ENCODE measurements around the gene KRT81.

KRT81 gene

DNA sequence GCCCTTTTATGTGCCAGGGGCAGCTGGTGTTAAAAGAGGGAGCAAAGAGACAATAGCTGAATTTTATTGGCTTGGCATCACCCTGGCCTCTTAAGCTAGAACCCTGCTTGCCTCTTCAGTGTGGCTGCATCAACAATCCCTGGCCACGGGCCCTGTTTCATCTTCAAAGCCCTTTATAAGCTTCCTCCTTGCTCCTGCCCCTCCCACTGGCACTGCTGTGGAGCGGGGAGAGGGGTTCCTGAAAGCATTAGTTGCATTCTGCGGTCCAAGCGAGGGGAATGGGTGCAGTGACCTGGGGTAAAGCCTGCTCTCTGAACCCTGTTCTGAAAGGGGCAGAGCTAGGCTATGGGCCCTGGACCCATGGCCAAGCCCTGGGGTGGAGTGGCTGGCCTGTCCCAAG lies 30.1 kb upstream of the KRT81 start:
- Mint-ChIP-seq H3K4me3 (no peak overlapping the region), H3K27me3 (ENCODE audit: low read depth) (peaks cover 56% of the 10 kb centered on the region), H3K4me1 (no peaks in the 10 kb centered on the region), H3K36me3 (ENCODE audit: low read depth) (no peaks in the 10 kb centered on the region), H3K9me3 (no peaks in the 10 kb centered on the region), H3K27ac (no peak overlapping the region)
- TF ChIP-seq CTCF (IDR thresholded peaks at IDR 0.05; ENCODE audit: unreplicated experiment in 3 of 3), result no peak

DNA sequence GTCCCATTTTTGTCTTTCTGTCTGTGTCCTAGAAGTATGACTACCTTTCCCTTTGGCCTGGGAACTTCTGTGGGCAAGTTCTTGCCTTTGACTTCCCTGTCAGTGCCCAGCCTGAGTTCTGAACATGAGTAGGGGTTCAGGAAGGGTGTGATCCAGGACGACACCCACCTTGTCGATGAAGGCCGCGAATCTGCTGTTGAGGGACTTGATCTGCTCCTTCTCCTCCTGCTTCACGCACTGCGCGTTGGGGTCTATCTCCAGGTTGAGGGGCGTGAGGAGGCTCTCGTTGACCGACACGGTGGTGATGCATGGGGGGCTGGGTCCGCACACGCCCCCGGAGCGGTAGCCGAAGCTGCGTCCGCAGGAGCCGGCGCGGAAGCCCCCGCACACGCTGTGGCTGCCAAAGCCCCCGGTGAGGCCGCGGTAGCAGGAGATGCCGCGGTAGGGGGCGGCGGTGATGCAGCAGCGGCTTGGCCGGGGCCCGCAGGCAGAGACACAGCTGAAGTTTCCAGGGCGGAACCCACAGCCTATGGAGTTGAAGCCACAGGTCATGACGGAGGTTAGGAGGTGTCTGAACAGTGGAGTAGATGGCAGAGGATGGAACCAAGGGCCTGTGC lies 29.6 kb upstream of the KRT81 start, which contains the start of gene KRT83:
Gene KRT83 (minus strand): TSS at position 615 of the 617 bp plus-strand sequence. CDS start 63 bp downstream, at position 552.
- H3K9me3 Mint-ChIP-seq, result no peaks in the 10 kb centered on the region
- no peaks in the 10 kb centered on the region for H3K4me1 Mint-ChIP-seq
- TF ChIP-seq CTCF (IDR thresholded peaks at IDR 0.05; ENCODE audit: unreplicated experiment in 3 of 3), result no peak
- peaks cover 58% of the 10 kb centered on the region for H3K27me3 Mint-ChIP-seq (ENCODE audit: low read depth)
- H3K27ac Mint-ChIP-seq, result no peak within 1 kb of the TSS
- no peaks in the 10 kb centered on the region for H3K36me3 Mint-ChIP-seq (ENCODE audit: low read depth)
- H3K4me3 Mint-ChIP-seq, result no peak within 1 kb of the TSS

DNA sequence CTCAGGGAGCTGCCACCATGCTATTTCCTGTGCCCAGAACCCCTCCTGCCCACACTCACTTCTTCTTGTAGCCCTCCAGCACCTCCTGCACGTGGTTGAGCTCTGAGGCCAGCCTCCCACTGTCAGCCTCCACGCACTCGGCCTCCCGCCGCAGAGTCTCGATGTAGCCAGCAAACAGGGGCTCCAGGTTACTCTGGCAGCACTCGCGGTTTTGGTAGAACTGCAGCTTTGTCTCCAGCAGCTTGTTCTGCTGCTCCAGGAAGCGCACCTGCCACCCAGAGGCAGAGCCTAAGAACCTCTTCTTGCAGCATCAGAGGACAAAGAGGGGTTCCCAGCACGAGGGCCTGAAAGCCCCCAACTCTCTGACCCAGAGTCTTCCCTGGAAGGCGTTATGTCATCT lies 27.8 kb upstream of the KRT81 start:
- no peak for TF ChIP-seq CTCF (IDR thresholded peaks at IDR 0.05; ENCODE audit: unreplicated experiment in 3 of 3)
- no peaks in the 10 kb centered on the region for H3K9me3 Mint-ChIP-seq
- no peaks in the 10 kb centered on the region for H3K36me3 Mint-ChIP-seq (ENCODE audit: low read depth)
- H3K27me3 Mint-ChIP-seq (ENCODE audit: low read depth), result peaks cover 51% of the 10 kb centered on the region
- no peaks in the 10 kb centered on the region for H3K4me1 Mint-ChIP-seq
- no peak overlapping the region for H3K27ac Mint-ChIP-seq
- H3K4me3 Mint-ChIP-seq, result no peak overlapping the region

GRCh38 chr12:52318241-52318990 lies 27.1 kb upstream of the KRT81 start:
- Mint-ChIP-seq H3K9me3 (no peaks in the 10 kb centered on the region), H3K4me3 (no peak overlapping the region), H3K36me3 (ENCODE audit: low read depth) (no peaks in the 10 kb centered on the region), H3K4me1 (no peaks in the 10 kb centered on the region), H3K27me3 (ENCODE audit: low read depth) (peaks cover 55% of the 10 kb centered on the region), H3K27ac (no peak overlapping the region)
- TF ChIP-seq CTCF (IDR thresholded peaks at IDR 0.05; ENCODE audit: unreplicated experiment in 3 of 3), result no peak

DNA sequence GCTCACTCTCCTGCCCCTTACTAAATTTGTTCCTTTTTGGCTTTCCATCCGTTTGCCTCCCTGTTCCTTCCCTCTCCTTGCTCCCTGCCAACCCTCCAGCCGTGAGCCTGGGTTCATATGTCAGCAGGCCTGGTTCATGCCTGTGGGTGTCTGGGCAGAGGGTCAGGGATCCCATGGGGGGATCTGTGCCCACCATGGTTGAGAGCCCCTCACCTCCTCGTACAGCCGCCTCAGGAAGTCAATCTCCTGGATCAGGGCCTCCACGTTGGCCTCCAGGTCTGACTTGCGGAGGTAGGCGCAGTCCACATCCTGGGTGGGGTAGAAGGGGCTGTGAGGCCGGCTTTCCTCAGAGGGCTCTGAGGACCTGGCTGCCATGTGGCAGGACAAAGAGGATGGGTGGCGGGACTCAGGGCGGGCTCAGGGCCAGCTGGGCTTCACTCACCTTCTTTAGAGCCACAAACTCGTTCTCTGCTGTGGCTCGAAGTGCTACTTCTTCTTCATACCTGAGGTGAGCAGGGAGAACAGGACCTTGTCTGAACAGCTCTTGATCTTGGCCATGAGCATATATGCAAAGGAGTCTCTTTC lies 26.2 kb upstream of the KRT81 start:
- no peak for TF ChIP-seq CTCF (IDR thresholded peaks at IDR 0.05; ENCODE audit: unreplicated experiment in 3 of 3)
- H3K4me3 Mint-ChIP-seq, result no peak overlapping the region
- no peak overlapping the region for H3K27ac Mint-ChIP-seq
- peaks cover 46% of the 10 kb centered on the region for H3K27me3 Mint-ChIP-seq (ENCODE audit: low read depth)
- no peaks in the 10 kb centered on the region for H3K9me3 Mint-ChIP-seq
- no peaks in the 10 kb centered on the region for H3K4me1 Mint-ChIP-seq
- H3K36me3 Mint-ChIP-seq (ENCODE audit: low read depth), result no peaks in the 10 kb centered on the region

All from nephron (organoid).